K562 (cell line): ENCODE results near the gene ZC3H18. TPM values are rescaled to one million over a fixed set of nuclear protein-coding genes. Genes with fewer than 3 reads are reported as not detected.

Experiments
- ATAC-seq: fragments of 200-7000 bp; cut with Tn5 transposase; 3 replicates; pipeline ENCODE4 v1.9.1; 2020; ENCODE audit warnings: moderate library complexity
- BruUV-seq: library from RNA; stranded (reverse); fragments of 400-500 nt; replicated peaks from 2 replicates; lab custom pipeline; 2021; lab: Mats Ljungman, UMichigan
- CTCF ChIA-PET: fragments of 300-600 bp; formaldehyde crosslinking; extraction: SDS; loops from one replicate; lab custom pipeline; 2021; ENCODE audit warnings: low intra/inter-chr PET ratio; lab: Yijun Ruan, JAX
- POLR2A ChIA-PET: fragments of 300-600, 350-650 bp; sonication (Branson Sonifier 250); formaldehyde crosslinking; extraction: SDS; loops from one replicate; lab custom pipeline; 2021; ENCODE audit warnings: antibody characterized with exemption, inconsistent platforms; lab: Yijun Ruan, JAX
- DNase-seq, 4 experiments: peaks; one replicate each; pipeline versions ENCODE4 v3.0.0 to v3.0.0-alpha.2; 2011 to 2018; ENCODE audit warnings: low spot score in 3 of 4, mixed read lengths in 3 of 4; ENCODE audit errors: extremely low read depth in 1 of 4
- FAIRE-seq: peaks from 2 replicates; lab custom pipeline; 2011; peaks lifted over from hg19 to GRCh38; lab: Jason Lieb, UNC
- H2AFZ ChIP-seq: 2 replicates; pipeline ENCODE4 v1.6.0; 2011; ENCODE audit warnings: low read depth, low read length, control low read depth, inconsistent platforms
- H3K27ac ChIP-seq: fragments of 200-600 bp; 3 replicates; pipeline ENCODE4 v1.8.0; 2011; ENCODE audit warnings: low read depth, mild to moderate bottlenecking, control low read depth, inconsistent platforms, low read length, moderate library complexity, mixed read lengths; ENCODE audit errors: extremely low read depth
- H3K27me3 ChIP-seq, 2 experiments: fragments of 300-600 bp in 1 of 2; 2 replicates in 1 of 2; 3 replicates in 1 of 2; pipeline versions ENCODE4 v1.6.0 to v1.8.0; 2011; ENCODE audit warnings: inconsistent platforms in 2 of 2, low read length in 2 of 2, mild to moderate bottlenecking in 1 of 2, mixed read lengths in 1 of 2, moderate library complexity in 1 of 2; ENCODE audit not compliant: control insufficient read depth in 2 of 2, insufficient read depth in 2 of 2
- H3K36me3 ChIP-seq: fragments of 300-600 bp; 3 replicates; pipeline ENCODE4 v1.8.0; 2011; ENCODE audit warnings: mild to moderate bottlenecking, low read length, inconsistent platforms; ENCODE audit not compliant: control insufficient read depth, insufficient read depth
- H3K4me1 ChIP-seq, 2 experiments: fragments of 200-600 bp in 1 of 2; replicated peaks in 1 of 2; 2 replicates in 1 of 2; 3 replicates in 1 of 2; pipeline versions ENCODE4 v1.5.1 to v1.8.0; 2011; ENCODE audit warnings: inconsistent platforms in 2 of 2, low read length in 2 of 2, mild to moderate bottlenecking in 1 of 2, mixed read lengths in 1 of 2, moderate library complexity in 1 of 2; ENCODE audit not compliant: control insufficient read depth in 2 of 2, insufficient read depth in 2 of 2
- H3K4me2 ChIP-seq: 2 replicates; pipeline ENCODE4 v1.6.1; 2011; ENCODE audit warnings: low read length, control low read depth, inconsistent platforms, mixed read lengths; ENCODE audit not compliant: insufficient read depth
- H3K4me3 ChIP-seq: fragments of 200-600 bp; sonication (generic), shearing (Covaris generic); 2 replicates; pipeline ENCODE4 v1.5.1; 2016; ENCODE audit warnings: control low read depth, inconsistent platforms
- H3K79me2 ChIP-seq: fragments of 200-600 bp; 3 replicates; pipeline ENCODE4 v1.8.0; 2011; ENCODE audit warnings: low read length, inconsistent platforms; ENCODE audit not compliant: control insufficient read depth, insufficient read depth
- H3K9ac ChIP-seq, 2 experiments: 2 replicates each; pipeline versions ENCODE4 v1.6.0 to v1.6.1; 2011; ENCODE audit warnings: low read depth in 2 of 2, low read length in 2 of 2, control low read depth in 1 of 2, inconsistent platforms in 1 of 2, mild to moderate bottlenecking in 1 of 2, mixed read lengths in 1 of 2; ENCODE audit not compliant: insufficient read depth in 1 of 2
- H3K9me1 ChIP-seq: one replicate; pipeline ENCODE4 v1.6.0; 2011; ENCODE audit warnings: inconsistent platforms, mild to moderate bottlenecking, low read length, moderate library complexity; ENCODE audit not compliant: control insufficient read depth, insufficient read depth
- H3K9me3 ChIP-seq: replicated peaks from 2 replicates; pipeline ENCODE4 v1.5.1; 2011; ENCODE audit warnings: low read depth, low read length, inconsistent platforms; ENCODE audit not compliant: control insufficient read depth, insufficient read depth
- H4K20me1 ChIP-seq: replicated peaks from 2 replicates; pipeline ENCODE4 v1.6.1; 2011; ENCODE audit warnings: low read length, inconsistent platforms, mixed read lengths; ENCODE audit not compliant: control insufficient read depth, insufficient read depth
- ATF1 ChIP-seq, 2 experiments: fragments of 450-650 bp in 1 of 2; IDR thresholded peaks; 2 replicates each; pipeline ENCODE4 v1.6.1; 2016; ENCODE audit warnings: missing compliant biosample characterization in 1 of 2, missing genetic modification characterization in 1 of 2
- CREB1 ChIP-seq, 2 experiments: sonication (generic) in 1 of 2; formaldehyde crosslinking in 1 of 2; IDR thresholded peaks; 2 replicates each; pipeline versions ENCODE4 v1.6.1 to v1.8.0; 2012 to 2022; ENCODE audit warnings: inconsistent platforms in 1 of 2, mild to moderate bottlenecking in 1 of 2, missing genetic modification reagents in 1 of 2, moderate library complexity in 1 of 2
- E2F3 ChIP-seq: fragments of 250-450 bp; sonication (Bioruptor Pico); IDR thresholded peaks from 2 replicates; pipeline ENCODE4 v1.4.0; 2020; ENCODE audit warnings: mild to moderate bottlenecking
- FOXK2 ChIP-seq, 2 experiments: fragments of 450-650 bp; IDR thresholded peaks in 1 of 2; conservative IDR thresholded peaks in 1 of 2; 2 replicates each; pipeline ENCODE4 v1.6.1; 2016; ENCODE audit warnings: low read depth in 2 of 2, mild to moderate bottlenecking in 1 of 2
- FOXP1 ChIP-seq: sonication (generic); formaldehyde crosslinking; IDR thresholded peaks from 2 replicates; pipeline ENCODE4 v1.8.0; 2022; ENCODE audit warnings: mild to moderate bottlenecking, missing genetic modification reagents
- MAFG ChIP-seq: fragments of 450-650 bp; conservative IDR thresholded peaks from 2 replicates; pipeline ENCODE4 v1.6.1; 2016; ENCODE audit warnings: missing genetic modification characterization, missing compliant biosample characterization
- MITF ChIP-seq: IDR thresholded peaks from 2 replicates; pipeline ENCODE4 v1.6.1; 2014; ENCODE audit warnings: antibody characterized with exemption
- MYBL2 ChIP-seq, 2 experiments: fragments of 450-650 bp in 1 of 2; sonication (generic) in 1 of 2; formaldehyde crosslinking in 1 of 2; IDR thresholded peaks; 2 replicates each; pipeline versions ENCODE4 v1.6.1 to v1.8.1; 2017 to 2022; ENCODE audit warnings: borderline replicate concordance in 1 of 2, inconsistent platforms in 1 of 2, low read depth in 1 of 2, mild to moderate bottlenecking in 1 of 2, missing genetic modification reagents in 1 of 2, moderate library complexity in 1 of 2
- NFE2 ChIP-seq: IDR thresholded peaks from 2 replicates; pipeline ENCODE4 v1.6.1; 2014; ENCODE audit warnings: antibody characterized with exemption, low read depth
- SRF ChIP-seq, 2 experiments: fragments of 250-450, 450-650 bp in 1 of 2; sonication (Bioruptor Pico) in 1 of 2; sonication (generic) in 1 of 2; formaldehyde crosslinking; IDR thresholded peaks; 2 replicates each; pipeline versions ENCODE4 v1.5.0 to v1.5.1; 2020 to 2022; ENCODE audit warnings: mild to moderate bottlenecking in 1 of 2, missing genetic modification reagents in 1 of 2
- ZBTB43 ChIP-seq: sonication (generic); formaldehyde crosslinking; IDR thresholded peaks from 2 replicates; pipeline ENCODE4 v1.8.0; 2023; ENCODE audit warnings: mild to moderate bottlenecking, missing genetic modification reagents
- ZNF583 ChIP-seq: fragments of 250-450 bp; sonication (Bioruptor Pico); IDR thresholded peaks from 2 replicates; pipeline ENCODE4 v1.4.0; 2020
- WGBS: fragments of 100-300 bp; shearing (Covaris generic); methylation state at CpG from one replicate; pipeline ENCODE4 v1.1.6; 2016; ENCODE audit warnings: low coverage, mixed read lengths; ENCODE audit not compliant: insufficient coverage; ENCODE audit errors: missing lambda C conversion rate; 5-methylcytosine and 5-hydroxymethylcytosine counted together
- in situ Hi-C: fragments of 300-500 bp; cut with MboI; formaldehyde crosslinking; loops from 4 replicates; pipeline ENCODE4 v1.15.0; 2018; ENCODE audit warnings: inconsistent platforms, mixed read lengths
- intact Hi-C: fragments of 100-400 bp; cut with micrococcal nuclease; formaldehyde crosslinking; loops from 2 replicates; pipeline ENCODE4 v1.14.2; 2022
- polyA plus RNA-seq, 8 experiments: library from polyadenylated mRNA; depleted of rRNA in 4 of 8; stranded (reverse) in 5 of 8; unstranded in 3 of 8; fragments of >200 nt; fragmentation: Nextera tagmentation in 2 of 8; fragmentation: Illumina TruSeq in 1 of 8; extraction: Ambion mirVana in 2 of 8; extraction: Trizol in 1 of 8; gene quantifications; 2 replicates each; pipeline versions ENCODE4 v1.2.1 to v1.2.3, GENCODE V29; 2011 to 2014; ENCODE audit warnings: inconsistent platforms in 1 of 8, missing spikeins in 1 of 8
- total RNA-seq, 7 experiments: library from RNA; depleted of rRNA in 6 of 7; stranded (reverse); fragments of >200 nt in 6 of 7; fragmentation: Illumina TruSeq in 2 of 7; extraction: Trizol in 2 of 7; gene quantifications; 2 replicates each; pipeline versions ENCODE4 v1.2.1 to v1.2.3, GENCODE V29; 2011 to 2021; ENCODE audit warnings: low replicate concordance in 1 of 7
- TF ChIP-seq, protein P1 (sequence below), 2 experiments: fragments of 450-650 bp; conservative IDR thresholded peaks; 2 replicates each; pipeline ENCODE4 v1.6.1; 2017; ENCODE audit warnings: mild to moderate bottlenecking in 2 of 2, moderate library complexity in 2 of 2

ZC3H18 gene
- total and polyA plus RNA-seq, 9 of the 15 experiments (the other 6 are each of a cell fraction or from before 2014, with no cell fraction given), result 1.7 to 88.7 (median 26.9) TPM

- ChIA-PET CTCF (no interaction called here), POLR2A (interaction anchor here (0.6 to 2.1 kb wide), 14 partner anchors 8 to 954 kb away, joined by 3 to 7 read pairs (median 3); partner anchors contain the start of gene ZC3H18)
- BruUV-seq, result no TSS peak
- TF ChIP-seq MYBL2 (IDR thresholded peaks at IDR 0.05; ENCODE audit: low read depth) (no peak), MYBL2 (CRISPR knock-in tag; IDR thresholded peaks at IDR 0.05; ENCODE audit: borderline replicate concordance) (no peak), NFE2 (peak; percentile 84), E2F3 (CRISPR knock-in tag) (0 out of 2 replicates have a peak, but pooled peaks have one; percentile 14), FOXK2 (conservative IDR thresholded peaks at IDR 0.05 in 1 of 2, IDR thresholded peaks at IDR 0.05 in 1 of 2; ENCODE audit: low read depth in 2 of 2) (peak; percentile 89 to 92), MITF (no peak), FOXP1 (CRISPR knock-in tag) (0 out of 2 replicates have a peak, but pooled peaks have one; percentile 66), SRF (CRISPR knock-in tag; IDR thresholded peaks at IDR 0.05) (no peak), ZNF583 (CRISPR knock-in tag) (no peak), ZBTB43 (CRISPR knock-in tag) (no peak), MAFG (0 out of 2 replicates have a peak, but pooled peaks have one; percentile 47), ATF1 (CRISPR knock-in tag; IDR thresholded peaks at IDR 0.05) (no peak), ATF1 (tag; IDR thresholded peaks at IDR 0.05) (peak; percentile 76), CREB1 (IDR thresholded peaks at IDR 0.05) (peak; percentile 59), CREB1 (CRISPR knock-in tag; IDR thresholded peaks at IDR 0.05) (no peak; the same call in 1 of the 2 replicates)
- TF ChIP-seq, protein P1, sequence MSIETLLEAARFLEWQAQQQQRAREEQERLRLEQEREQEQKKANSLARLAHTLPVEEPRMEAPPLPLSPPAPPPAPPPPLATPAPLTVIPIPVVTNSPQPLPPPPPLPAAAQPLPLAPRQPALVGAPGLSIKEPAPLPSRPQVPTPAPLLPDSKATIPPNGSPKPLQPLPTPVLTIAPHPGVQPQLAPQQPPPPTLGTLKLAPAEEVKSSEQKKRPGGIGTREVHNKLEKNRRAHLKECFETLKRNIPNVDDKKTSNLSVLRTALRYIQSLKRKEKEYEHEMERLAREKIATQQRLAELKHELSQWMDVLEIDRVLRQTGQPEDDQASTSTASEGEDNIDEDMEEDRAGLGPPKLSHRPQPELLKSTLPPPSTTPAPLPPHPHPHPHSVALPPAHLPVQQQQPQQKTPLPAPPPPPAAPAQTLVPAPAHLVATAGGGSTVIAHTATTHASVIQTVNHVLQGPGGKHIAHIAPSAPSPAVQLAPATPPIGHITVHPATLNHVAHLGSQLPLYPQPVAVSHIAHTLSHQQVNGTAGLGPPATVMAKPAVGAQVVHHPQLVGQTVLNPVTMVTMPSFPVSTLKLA (conservative IDR thresholded peaks at IDR 0.05), result 0 out of 4 replicates have a peak, but pooled peaks of 1 of the 2 experiments have one; percentile 40
Measured at GRCh38 chr16:88617268-88618031, 47.2 kb downstream of the ZC3H18 start.

More at GRCh38 chr16:88617268-88618031, 47.2 kb downstream of the ZC3H18 start:
- peaks cover 82% of the 10 kb centered on the region for H3K36me3 ChIP-seq
- peaks cover 57% of the 10 kb centered on the region for H3K79me2 ChIP-seq
- peak in 2 of 4 experiments; percentile 64 to 74 for DNase-seq
- in situ Hi-C loops, result no loop called here
- peaks cover 15% of the 10 kb centered on the region for H3K9me1 ChIP-seq
- H4K20me1 ChIP-seq, result peaks cover 26% of the 10 kb centered on the region; the same call in 1 of the 2 replicates
- no peak overlapping the region for H2AFZ ChIP-seq
- H3K4me3 ChIP-seq, result no peak overlapping the region
- ATAC-seq, result peak; percentile 91
- intact Hi-C loops, result no loop called here
- H3K4me2 ChIP-seq, result peak overlapping the region; percentile 26; the same call in 1 of the 2 replicates
- peaks cover 24 to 42% of the 10 kb centered on the region in 2 experiments; a peak in 4 of 5 replicates for H3K4me1 ChIP-seq
- H3K9ac ChIP-seq, result peak overlapping the region; percentile 2 to 67; a peak in 2 of 4 replicates
- FAIRE-seq, result peak; percentile 92
- no peaks in the 10 kb centered on the region for H3K9me3 ChIP-seq
- H3K27ac ChIP-seq, result peak overlapping the region; percentile 58; the same call in 2 of the 3 replicates
- WGBS, result 62% methylated on average over 20 of the region's 20 CpGs
- H3K27me3 ChIP-seq, result no peaks in the 10 kb centered on the region
